CD14-positive monocyte (primary cell): ENCODE data around the gene ELAC1. TPM values are rescaled to one million over a fixed set of nuclear protein-coding genes. Genes with fewer than 3 reads are reported as not detected.

Experiments used
- DNase-seq, 3 donors: peaks; one replicate each; pipeline ENCODE4 v3.0.0-alpha.2; 2011 to 2022
- H2AFZ ChIP-seq: 2 replicates; pipeline ENCODE4 v1.6.0; 2012; ENCODE audit warnings: mild to moderate bottlenecking, low read depth, low read length, inconsistent platforms; ENCODE audit not compliant: insufficient read depth, poor library complexity, severe bottlenecking
- H3K27ac ChIP-seq, 2 donors: 1 replicate in 1 of 2; 2 replicates in 1 of 2; pipeline ENCODE4 v1.5.1; 2012 to 2013; ENCODE audit warnings: low read length in 2 of 2, control low read depth in 1 of 2, inconsistent platforms in 1 of 2, low read depth in 1 of 2, mild to moderate bottlenecking in 1 of 2
- H3K27me3 ChIP-seq, 2 donors: one replicate each; pipeline versions ENCODE4 v1.6.0 to v1.6.1; 2011 to 2013; ENCODE audit warnings: low read length in 2 of 2; ENCODE audit not compliant: control insufficient read depth in 2 of 2, insufficient read depth in 2 of 2
- H3K36me3 ChIP-seq, 2 donors: replicated peaks in 1 of 2; 1 replicate in 1 of 2; 2 replicates in 1 of 2; pipeline versions ENCODE4 v1.5.1 to v1.6.1; 2012 to 2013; ENCODE audit warnings: low read length in 2 of 2, control low read depth in 1 of 2, inconsistent platforms in 1 of 2, mild to moderate bottlenecking in 1 of 2; ENCODE audit not compliant: insufficient read depth in 2 of 2, control insufficient read depth in 1 of 2
- H3K4me1 ChIP-seq, 2 donors: 1 replicate in 1 of 2; 2 replicates in 1 of 2; pipeline versions ENCODE4 v1.5.1 to v1.6.1; 2012 to 2013; ENCODE audit warnings: low read length in 2 of 2, control low read depth in 1 of 2, inconsistent platforms in 1 of 2, mild to moderate bottlenecking in 1 of 2, moderate library complexity in 1 of 2; ENCODE audit not compliant: insufficient read depth in 2 of 2, control insufficient read depth in 1 of 2
- H3K4me2 ChIP-seq: replicated peaks from 2 replicates; pipeline ENCODE3; 2012; ENCODE audit warnings: low read length, moderate library complexity, mild to moderate bottlenecking; ENCODE audit not compliant: poor library complexity, severe bottlenecking; ENCODE audit errors: extremely low read depth
- H3K4me3 ChIP-seq, 3 experiments: fragments of 200-600 bp in 1 of 3; sonication (generic) in 1 of 3; replicated peaks in 1 of 3; 1 replicate in 2 of 3; 2 replicates in 1 of 3; pipeline ENCODE4 v1.5.1; 2011 to 2013; ENCODE audit warnings: low read length in 3 of 3, mild to moderate bottlenecking in 3 of 3, control low read depth in 2 of 3, low read depth in 2 of 3, inconsistent platforms in 1 of 3, moderate library complexity in 1 of 3
- H3K79me2 ChIP-seq: 2 replicates; pipeline ENCODE4 v1.6.0; 2012; ENCODE audit warnings: mild to moderate bottlenecking, control low read depth, inconsistent platforms, low read length, moderate library complexity; ENCODE audit not compliant: insufficient read depth
- H3K9ac ChIP-seq: 2 replicates; pipeline ENCODE4 v1.6.0; 2017; ENCODE audit warnings: low read length, mild to moderate bottlenecking; ENCODE audit not compliant: insufficient read depth, poor library complexity, severe bottlenecking
- H3K9me3 ChIP-seq, 2 donors: replicated peaks in 1 of 2; 1 replicate in 1 of 2; 2 replicates in 1 of 2; pipeline versions ENCODE4 v1.5.1 to v1.6.1; 2012 to 2013; ENCODE audit warnings: low read length in 2 of 2, control low read depth in 1 of 2; ENCODE audit not compliant: control insufficient read depth in 1 of 2, insufficient read depth in 1 of 2
- H4K20me1 ChIP-seq: 2 replicates; pipeline ENCODE4 v1.6.0; 2012; ENCODE audit warnings: mild to moderate bottlenecking, low read length, control low read depth, moderate library complexity; ENCODE audit not compliant: insufficient read depth
- H3K27ac Mint-ChIP-seq, 7 donors: one replicate each; pipeline ENCODE4 v1.8.0; 2020; ENCODE audit warnings: mild to moderate bottlenecking in 7 of 7, mixed read lengths in 7 of 7, moderate library complexity in 6 of 7, inconsistent platforms in 2 of 7
- H3K27me3 Mint-ChIP-seq, 3 donors: one replicate each; pipeline ENCODE4 v1.8.0; 2021 to 2022; ENCODE audit warnings: low read depth in 3 of 3, mild to moderate bottlenecking in 3 of 3, mixed read lengths in 3 of 3, moderate library complexity in 3 of 3, inconsistent platforms in 1 of 3
- H3K36me3 Mint-ChIP-seq, 2 donors: one replicate each; pipeline ENCODE4 v1.8.0; 2020; ENCODE audit warnings: mixed read lengths in 2 of 2, inconsistent platforms in 1 of 2, mild to moderate bottlenecking in 1 of 2
- H3K4me1 Mint-ChIP-seq: one replicate; pipeline ENCODE4 v1.8.0; 2020; ENCODE audit warnings: mild to moderate bottlenecking, mixed read lengths
- H3K4me3 Mint-ChIP-seq, 2 donors: one replicate each; pipeline ENCODE4 v1.8.0; 2020; ENCODE audit warnings: mild to moderate bottlenecking in 2 of 2, mixed read lengths in 2 of 2, moderate library complexity in 1 of 2
- H3K9me3 Mint-ChIP-seq, 7 donors: one replicate each; pipeline ENCODE4 v1.8.0; 2020 to 2022; ENCODE audit warnings: mixed read lengths in 7 of 7, mild to moderate bottlenecking in 6 of 7, moderate library complexity in 6 of 7, inconsistent platforms in 2 of 7
- CTCF ChIP-seq: fragments of 200-600 bp; IDR thresholded peaks from one replicate; pipeline ENCODE4 v1.8.0; 2022; ENCODE audit warnings: antibody characterized with exemption, mild to moderate bottlenecking
- WGBS: methylation state at CpG from one replicate; pipeline ENCODE4 v1.1.5; 2013; ENCODE audit warnings: missing lambda C conversion rate; ENCODE audit not compliant: insufficient coverage; 5-methylcytosine and 5-hydroxymethylcytosine counted together
- intact Hi-C, 2 donors: fragments of 100-400 bp; cut with micrococcal nuclease; formaldehyde crosslinking; loops; one replicate each; pipeline versions ENCODE4 v1.15.0 to v1.15.1; 2023
- polyA plus RNA-seq, 3 donors: library from polyadenylated mRNA; depleted of rRNA in 1 of 3; unstranded in 2 of 3; stranded (reverse) in 1 of 3; fragments of 300-500 nt in 2 of 3; fragments of >200 nt in 1 of 3; fragmentation: Illumina TruSeq in 2 of 3; gene quantifications; 1 replicate in 2 of 3; 2 replicates in 1 of 3; pipeline ENCODE4 v1.2.3, GENCODE V29; 2012 to 2021

The ELAC1 gene
- polyA plus RNA-seq, 3 donors = 2.6 to 11.5 (median 4.5) TPM

DNA sequence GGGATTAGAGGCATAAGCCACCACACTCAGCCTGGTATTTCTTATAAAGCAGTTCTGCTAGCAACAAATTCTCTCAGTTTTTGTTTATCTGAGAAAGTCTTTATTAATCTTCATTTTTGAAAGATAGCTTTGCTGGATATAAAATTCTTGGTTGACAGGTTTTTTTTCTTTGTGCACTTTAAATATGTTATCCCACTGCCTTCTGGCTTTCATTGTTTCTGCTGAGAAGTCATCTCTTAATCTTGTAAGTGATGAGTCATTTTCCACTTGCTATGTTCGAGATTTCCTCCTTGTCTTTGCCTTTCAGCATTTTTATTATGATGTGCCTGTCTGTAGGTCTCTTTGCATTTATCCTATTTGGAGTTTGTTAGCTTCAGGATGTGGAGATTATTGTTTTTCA lies 5.9 kb upstream of the ELAC1 start:
- H3K36me3 Mint-ChIP-seq = no peaks in the 10 kb centered on the region
- Histone ChIP-seq H3K36me3 (no peaks in the 10 kb centered on the region), H4K20me1 (no peaks in the 10 kb centered on the region), H3K9ac (no peak overlapping the region), H3K9me3 (peaks cover 21 to 28% of the 10 kb centered on the region in 2 donors), H3K27me3 (no peaks in the 10 kb centered on the region), H3K4me2 (no peak overlapping the region), H3K79me2 (no peaks in the 10 kb centered on the region), H2AFZ (no peak overlapping the region), H3K27ac (no peak overlapping the region), H3K4me1 (no peaks in the 10 kb centered on the region), H3K4me3 (no peak overlapping the region)
- peaks cover 0 to 6% (median 2%) of the 10 kb centered on the region in 3 donors for H3K27me3 Mint-ChIP-seq
- H3K27ac Mint-ChIP-seq = no peak overlapping the region
- no peaks in the 10 kb centered on the region for H3K4me1 Mint-ChIP-seq
- intact Hi-C loops = loop anchor here in 1 of 2 donors (10.0 kb wide), 1 partner anchor 233 kb away; the partner anchor contains the start of gene MEX3C
- peaks cover 16 to 44% (median 39%) of the 10 kb centered on the region in 7 donors for H3K9me3 Mint-ChIP-seq
- TF ChIP-seq CTCF = no peak
- WGBS = no CpG with 5 or more reads among the region's 1 CpG
- no peak for DNase-seq
- no peak overlapping the region for H3K4me3 Mint-ChIP-seq

GRCh38 chr18:50969448-50969847 lies 1.6 kb downstream of the ELAC1 start:
- Histone ChIP-seq H3K27ac (no peak overlapping the region), H3K4me2 (no peak overlapping the region), H3K36me3 (peaks cover 2 to 3% of the 10 kb centered on the region in 2 donors), H4K20me1 (no peaks in the 10 kb centered on the region), H2AFZ (no peak overlapping the region), H3K27me3 (no peaks in the 10 kb centered on the region), H3K9ac (no peak overlapping the region), H3K4me3 (no peak overlapping the region), H3K9me3 (no peaks in the 10 kb centered on the region), H3K79me2 (peaks cover 19% of the 10 kb centered on the region), H3K4me1 (peaks cover 11 to 15% of the 10 kb centered on the region in 2 donors)
- H3K27me3 Mint-ChIP-seq = no peaks in the 10 kb centered on the region
- H3K4me3 Mint-ChIP-seq = no peak overlapping the region
- no peak for TF ChIP-seq CTCF
- peaks cover 2 to 3% of the 10 kb centered on the region in 2 donors for H3K36me3 Mint-ChIP-seq
- H3K9me3 Mint-ChIP-seq = peaks cover 0 to 3% (median 0%) of the 10 kb centered on the region in 7 donors
- no peak for DNase-seq
- H3K4me1 Mint-ChIP-seq = peaks cover 23% of the 10 kb centered on the region
- intact Hi-C loops = loop anchor here in 1 of 2 donors (5.0 to 10.0 kb wide), 2 partner anchors 63 to 225 kb away; partner anchors contain the start of genes MEX3C and SMAD4
- no peak overlapping the region for H3K27ac Mint-ChIP-seq
- 90% methylated on average over 1 of the region's 5 CpGs for WGBS
